Trophoblast cell (in vitro differentiated cells and primary cell): ENCODE measurements around the gene HSP90AB1.

Experiments used
- DNase-seq, 2 donors: peaks; one replicate each; pipeline ENCODE4 v3.0.0-alpha.2; 2016
- H2AFZ ChIP-seq: 2 replicates; pipeline ENCODE4 v1.6.1; 2013; ENCODE audit warnings: low read length, moderate library complexity, mild to moderate bottlenecking; ENCODE audit not compliant: insufficient read depth, poor library complexity
- H2AK5ac ChIP-seq: 2 replicates; pipeline ENCODE4 v1.6.1; 2013; ENCODE audit warnings: mild to moderate bottlenecking, low read length
- H2BK120ac ChIP-seq: 2 replicates; pipeline ENCODE4 v1.6.1; 2013; ENCODE audit warnings: low read length, mild to moderate bottlenecking, moderate library complexity; ENCODE audit not compliant: insufficient read depth, poor library complexity
- H2BK12ac ChIP-seq: 2 replicates; pipeline ENCODE4 v1.6.1; 2013; ENCODE audit warnings: mild to moderate bottlenecking, low read length, moderate library complexity
- H2BK5ac ChIP-seq: 2 replicates; pipeline ENCODE4 v1.6.1; 2013; ENCODE audit warnings: low read length, low read depth, moderate library complexity, mild to moderate bottlenecking; ENCODE audit not compliant: poor library complexity
- H3K14ac ChIP-seq: 2 replicates; pipeline ENCODE4 v1.6.1; 2013; ENCODE audit warnings: mild to moderate bottlenecking, low read length
- H3K18ac ChIP-seq: 2 replicates; pipeline ENCODE4 v1.6.1; 2013; ENCODE audit warnings: mild to moderate bottlenecking, low read length
- H3K23ac ChIP-seq: 2 replicates; pipeline ENCODE4 v1.6.1; 2013; ENCODE audit warnings: low read length
- H3K27ac ChIP-seq: 2 replicates; pipeline ENCODE4 v1.5.1; 2013; ENCODE audit warnings: low read depth, mild to moderate bottlenecking, inconsistent platforms, low read length, moderate library complexity
- H3K27me3 ChIP-seq: 2 replicates; pipeline ENCODE4 v1.6.1; 2013; ENCODE audit warnings: inconsistent platforms, mild to moderate bottlenecking, low read length, moderate library complexity; ENCODE audit not compliant: insufficient read depth
- H3K36me3 ChIP-seq, 2 experiments: 1 replicate in 1 of 2; 2 replicates in 1 of 2; pipeline ENCODE4 v1.6.1; 2013; ENCODE audit warnings: low read length in 2 of 2, mild to moderate bottlenecking in 2 of 2, moderate library complexity in 1 of 2; ENCODE audit not compliant: insufficient read depth in 2 of 2, control insufficient read depth in 1 of 2
- H3K4ac ChIP-seq: 2 replicates; pipeline ENCODE4 v1.6.1; 2013; ENCODE audit warnings: low read depth, mild to moderate bottlenecking, low read length, moderate library complexity
- H3K4me1 ChIP-seq, 2 experiments: 1 replicate in 1 of 2; 2 replicates in 1 of 2; pipeline ENCODE4 v1.6.1; 2013; ENCODE audit warnings: low read length in 2 of 2, mild to moderate bottlenecking in 2 of 2, moderate library complexity in 1 of 2; ENCODE audit not compliant: insufficient read depth in 2 of 2, control insufficient read depth in 1 of 2
- H3K4me2 ChIP-seq: 2 replicates; pipeline ENCODE4 v1.6.1; 2013; ENCODE audit warnings: inconsistent platforms, mild to moderate bottlenecking, low read length, moderate library complexity
- H3K4me3 ChIP-seq: 2 replicates; pipeline ENCODE4 v1.5.1; 2013; ENCODE audit warnings: mild to moderate bottlenecking, low read depth, low read length, inconsistent platforms
- H3K79me1 ChIP-seq: one replicate; pipeline ENCODE4 v1.6.1; 2013; ENCODE audit warnings: low read length
- H3K79me2 ChIP-seq: 2 replicates; pipeline ENCODE4 v1.6.1; 2013; ENCODE audit warnings: low read length, mild to moderate bottlenecking; ENCODE audit not compliant: control insufficient read depth, insufficient read depth, poor library complexity
- H3K9ac ChIP-seq: 2 replicates; pipeline ENCODE4 v1.6.1; 2013; ENCODE audit warnings: mild to moderate bottlenecking, low read length
- H3K9me3 ChIP-seq: 2 replicates; pipeline ENCODE4 v1.6.1; 2013; ENCODE audit warnings: low read depth, mild to moderate bottlenecking, control low read depth, inconsistent platforms, low read length; ENCODE audit not compliant: insufficient read depth
- H4K12ac ChIP-seq: 2 replicates; pipeline ENCODE4 v1.6.1; 2013; ENCODE audit warnings: low read depth, mild to moderate bottlenecking, low read length, moderate library complexity
- H4K8ac ChIP-seq: 2 replicates; pipeline ENCODE4 v1.6.1; 2013; ENCODE audit warnings: low read depth, mild to moderate bottlenecking, low read length, moderate library complexity
- H4K91ac ChIP-seq: one replicate; pipeline ENCODE4 v1.6.1; 2013; ENCODE audit warnings: low read depth, mild to moderate bottlenecking, low read length, moderate library complexity
- WGBS: extraction: QIAGEN DNeasy Blood & Tissue Kit; methylation state at CpG from one replicate; pipeline ENCODE4 v1.1.7; 2013; ENCODE audit warnings: missing lambda C conversion rate; ENCODE audit not compliant: insufficient read length, insufficient coverage; ENCODE audit errors: extremely low coverage; 5-methylcytosine and 5-hydroxymethylcytosine counted together

The HSP90AB1 gene

DNA sequence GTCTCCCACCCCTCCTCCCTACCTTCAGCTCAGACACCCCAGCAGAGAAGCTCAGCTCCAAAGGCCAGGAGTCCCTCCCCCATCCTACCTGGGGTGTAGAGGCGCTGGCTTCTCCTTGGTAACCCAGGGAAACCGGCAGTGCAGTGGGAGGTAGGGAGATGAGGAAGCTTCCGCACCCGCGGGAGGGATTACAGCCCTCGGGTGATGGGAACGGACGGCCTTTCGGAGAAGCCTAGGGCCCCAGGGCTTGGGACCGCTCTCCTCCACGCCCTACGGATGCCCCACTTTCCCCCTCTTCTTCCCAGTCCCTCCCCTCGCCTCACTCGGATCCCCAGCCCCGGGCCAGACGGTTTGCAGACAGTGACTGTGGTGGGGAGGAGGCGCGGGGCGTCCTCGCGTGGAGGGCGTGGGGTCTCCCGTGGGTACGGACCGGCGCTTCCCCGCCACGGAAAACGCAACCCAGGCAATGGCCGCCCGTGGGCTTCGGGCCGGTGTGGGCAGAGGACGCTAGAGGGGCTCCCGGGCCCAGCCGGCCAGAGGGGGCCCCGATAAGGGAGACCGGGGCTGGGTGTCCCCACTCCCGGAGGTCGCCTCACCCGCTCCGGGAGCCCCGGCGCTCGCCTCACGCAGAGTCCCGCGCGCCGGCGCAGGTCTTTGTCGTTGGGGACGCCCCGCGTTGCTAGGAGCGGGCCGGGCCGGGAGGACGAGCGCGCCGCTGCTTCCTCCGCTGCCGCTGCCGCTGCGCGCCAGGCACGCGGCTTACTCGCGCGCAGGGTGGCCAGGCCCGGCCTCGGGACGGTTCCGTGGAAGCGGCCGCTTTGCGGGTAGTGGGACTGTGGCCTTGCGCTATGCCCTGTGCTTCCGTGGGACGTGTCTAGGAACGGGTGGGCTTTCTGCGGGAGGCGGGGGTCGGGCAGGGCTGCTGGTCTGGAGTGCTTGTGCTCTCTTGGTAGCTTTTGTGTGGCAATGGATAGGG lies 50.5 kb downstream of the HSP90AB1 start:
- Histone ChIP-seq H3K79me2 (no peaks in the 10 kb centered on the region), H3K27ac (no peak overlapping the region), H2BK5ac (no peak overlapping the region), H4K12ac (no peak overlapping the region), H3K4ac (no peak overlapping the region), H3K14ac (no peak overlapping the region), H3K36me3 (peaks cover 22% of the 10 kb centered on the region in 2 experiments), H3K27me3 (peaks cover 26% of the 10 kb centered on the region), H3K9ac (no peak overlapping the region), H3K9me3 (peaks cover 3% of the 10 kb centered on the region), H3K23ac (no peak overlapping the region), H3K4me1 (peaks cover 4 to 6% of the 10 kb centered on the region in 2 experiments), H3K18ac (no peak overlapping the region), H4K91ac (no peak overlapping the region), H3K4me3 (peak overlapping the region; percentile 40), H3K79me1 (no peaks in the 10 kb centered on the region), H4K8ac (no peak overlapping the region), H2AFZ (no peak overlapping the region), H2BK12ac (no peak overlapping the region), H2BK120ac (no peak overlapping the region), H3K4me2 (peak overlapping the region; percentile 56), H2AK5ac (no peak overlapping the region)
- no CpG with 5 or more reads among the region's 86 CpGs for WGBS
- peak in 1 of 2 donors; percentile 25 for DNase-seq

DNA sequence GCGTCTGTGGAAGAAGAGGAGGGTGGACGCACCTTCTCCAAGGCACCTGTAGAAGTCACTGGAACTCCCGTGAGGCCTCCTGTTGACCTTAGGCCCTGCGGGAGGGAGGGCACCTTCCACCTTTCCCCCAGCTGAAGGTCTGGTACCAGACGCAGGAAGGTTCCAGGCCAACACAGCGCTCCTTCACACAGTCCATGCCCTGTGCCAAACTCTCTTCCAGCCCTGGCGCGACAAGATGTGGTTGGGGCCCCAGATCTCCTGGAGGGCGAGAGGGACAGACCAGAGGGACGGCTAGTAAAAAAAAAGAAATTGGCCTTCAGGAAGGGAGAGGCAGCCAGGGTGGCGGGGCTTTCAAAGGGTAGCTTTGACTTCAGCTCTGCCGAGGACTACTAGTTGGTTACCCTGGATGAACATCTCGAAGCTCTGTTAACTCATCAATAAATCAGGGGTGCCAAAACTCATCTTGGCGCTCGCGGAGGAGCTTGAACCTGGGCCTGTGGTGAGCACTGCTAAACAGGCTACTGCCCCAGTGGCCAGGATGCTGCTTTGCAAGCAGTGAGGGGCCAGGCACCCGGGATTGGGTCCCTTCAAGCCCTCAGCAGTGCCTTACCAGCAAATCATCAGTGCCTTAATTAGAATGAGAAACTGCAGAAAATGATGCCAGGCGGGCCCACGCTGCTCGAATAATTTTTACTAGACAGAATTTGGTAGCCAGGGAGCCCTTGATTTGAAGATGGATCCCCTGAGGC lies 51.3 kb downstream of the HSP90AB1 start:
- Histone ChIP-seq H4K12ac (no peak overlapping the region), H3K27ac (no peak overlapping the region), H3K4me1 (peaks cover 4 to 6% of the 10 kb centered on the region in 2 experiments), H3K18ac (no peak overlapping the region), H3K14ac (no peak overlapping the region), H3K4ac (no peak overlapping the region), H3K36me3 (peaks cover 31% of the 10 kb centered on the region in 2 experiments), H3K9ac (no peak overlapping the region), H2BK120ac (no peak overlapping the region), H3K9me3 (peaks cover 3% of the 10 kb centered on the region), H3K79me1 (no peaks in the 10 kb centered on the region), H3K23ac (no peak overlapping the region), H2AK5ac (no peak overlapping the region), H2BK12ac (no peak overlapping the region), H2AFZ (no peak overlapping the region), H2BK5ac (no peak overlapping the region), H3K4me2 (peak overlapping the region; percentile 56), H3K4me3 (peak overlapping the region; percentile 3), H3K79me2 (no peaks in the 10 kb centered on the region), H3K27me3 (peaks cover 26% of the 10 kb centered on the region), H4K8ac (no peak overlapping the region), H4K91ac (no peak overlapping the region)
- DNase-seq: no peak
- WGBS: no CpG with 5 or more reads among the region's 20 CpGs

DNA sequence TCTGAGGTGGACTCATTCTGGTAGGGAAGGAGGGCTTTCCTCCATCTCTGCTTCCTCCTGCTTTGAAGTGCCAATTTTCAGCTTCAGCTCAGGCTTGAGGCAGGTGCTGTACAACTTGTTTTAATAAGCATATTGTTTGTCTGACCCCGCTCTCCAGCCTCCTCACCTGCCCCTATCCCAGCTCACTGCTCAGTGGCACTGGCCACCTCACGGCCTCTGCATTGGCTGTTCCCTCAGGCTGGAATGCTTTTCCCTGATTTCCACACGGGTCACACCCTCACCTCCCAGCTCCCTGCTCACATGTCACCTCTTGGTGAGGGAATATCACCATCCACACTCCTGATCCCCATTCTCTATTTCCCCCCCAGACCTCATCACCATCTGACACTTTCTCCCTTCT lies 52.0 kb downstream of the HSP90AB1 start:
- Histone ChIP-seq H3K23ac (no peak overlapping the region), H3K79me2 (no peaks in the 10 kb centered on the region), H4K8ac (no peak overlapping the region), H3K4me3 (no peak overlapping the region), H3K79me1 (no peaks in the 10 kb centered on the region), H2AFZ (no peak overlapping the region), H3K18ac (no peak overlapping the region), H3K4me2 (no peak overlapping the region), H3K9me3 (peaks cover 3% of the 10 kb centered on the region), H3K14ac (no peak overlapping the region), H2AK5ac (no peak overlapping the region), H3K27ac (no peak overlapping the region), H4K12ac (no peak overlapping the region), H2BK12ac (no peak overlapping the region), H3K9ac (no peak overlapping the region), H2BK120ac (no peak overlapping the region), H4K91ac (no peak overlapping the region), H3K4me1 (peaks cover 4 to 6% of the 10 kb centered on the region in 2 experiments), H3K36me3 (peaks cover 36 to 37% of the 10 kb centered on the region in 2 experiments), H2BK5ac (no peak overlapping the region), H3K27me3 (peaks cover 26% of the 10 kb centered on the region), H3K4ac (no peak overlapping the region)
- peak; percentile 17 to 52 for DNase-seq
- WGBS: no CpG with 5 or more reads among the region's 3 CpGs

DNA sequence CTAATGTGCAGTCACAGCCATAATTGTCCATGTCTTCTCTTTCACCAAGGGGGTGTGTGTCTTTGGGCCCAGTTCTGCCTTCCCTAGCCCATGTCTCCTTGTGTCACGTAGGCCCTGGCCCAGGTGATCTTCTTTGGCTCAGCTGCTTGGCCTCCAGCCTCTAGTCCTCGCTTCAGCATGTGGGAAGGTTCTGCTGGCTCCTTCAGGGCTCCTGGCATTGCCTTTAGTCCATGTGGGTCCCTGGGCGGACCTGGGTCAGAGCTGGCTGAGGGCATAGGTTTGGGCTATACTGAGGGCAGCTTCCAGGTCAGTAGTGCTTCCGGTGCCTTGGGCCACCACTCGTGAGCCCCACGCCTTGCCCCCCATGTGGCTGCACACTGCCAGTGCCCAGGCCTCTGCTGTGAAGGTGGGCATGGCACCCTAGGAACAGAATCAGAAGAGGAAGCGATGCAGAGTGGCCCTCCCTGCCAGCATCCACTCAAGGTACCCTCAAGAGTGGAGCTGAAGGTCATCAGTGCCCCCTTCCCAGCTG lies 53.5 kb downstream of the HSP90AB1 start:
- DNase-seq: no peak
- Histone ChIP-seq H2BK12ac (no peak overlapping the region), H3K4me3 (no peak overlapping the region), H3K79me2 (no peaks in the 10 kb centered on the region), H3K36me3 (peaks cover 51 to 52% of the 10 kb centered on the region in 2 experiments), H3K23ac (no peak overlapping the region), H3K4me1 (peaks cover 4 to 6% of the 10 kb centered on the region in 2 experiments), H3K4me2 (no peak overlapping the region), H3K79me1 (no peaks in the 10 kb centered on the region), H3K9ac (no peak overlapping the region), H2BK120ac (no peak overlapping the region), H4K12ac (no peak overlapping the region), H4K8ac (no peak overlapping the region), H2BK5ac (no peak overlapping the region), H3K27ac (no peak overlapping the region), H2AFZ (no peak overlapping the region), H2AK5ac (no peak overlapping the region), H3K27me3 (peaks cover 24% of the 10 kb centered on the region), H3K18ac (no peak overlapping the region), H3K9me3 (peaks cover 3% of the 10 kb centered on the region), H3K14ac (no peak overlapping the region), H3K4ac (no peak overlapping the region), H4K91ac (no peak overlapping the region)
- WGBS: no CpG with 5 or more reads among the region's 7 CpGs
